Raji (cell line): Measurements from ENCODE around the gene CRY1.

Experiments used
- POLR2A ChIP-seq: IDR thresholded peaks from 2 replicates; pipeline ENCODE4 v1.6.1; 2011; ENCODE audit warnings: low read depth, low read length, control low read depth; ENCODE audit not compliant: insufficient read depth

CRY1 gene

DNA sequence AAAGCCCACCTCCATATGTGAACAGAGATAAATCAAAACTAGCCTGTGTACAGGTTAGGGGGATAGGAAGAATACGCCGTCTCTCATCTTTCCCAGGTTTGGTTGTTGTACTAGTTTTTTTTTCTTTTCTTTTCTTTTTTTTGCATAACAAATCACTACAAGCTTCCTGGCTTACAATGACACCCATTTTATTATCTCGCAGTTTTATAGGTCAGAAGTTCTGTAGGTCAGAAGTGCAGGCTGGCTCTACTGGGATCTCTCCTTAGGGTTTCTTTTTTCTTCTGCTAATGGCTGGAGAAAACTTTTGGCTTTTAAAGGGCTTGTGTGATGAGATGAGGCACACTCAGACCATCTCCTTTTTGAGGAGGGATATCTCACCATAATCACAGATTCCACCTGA is 25.7 kb upstream of the CRY1 start:
- TF ChIP-seq POLR2A: no peak

DNA sequence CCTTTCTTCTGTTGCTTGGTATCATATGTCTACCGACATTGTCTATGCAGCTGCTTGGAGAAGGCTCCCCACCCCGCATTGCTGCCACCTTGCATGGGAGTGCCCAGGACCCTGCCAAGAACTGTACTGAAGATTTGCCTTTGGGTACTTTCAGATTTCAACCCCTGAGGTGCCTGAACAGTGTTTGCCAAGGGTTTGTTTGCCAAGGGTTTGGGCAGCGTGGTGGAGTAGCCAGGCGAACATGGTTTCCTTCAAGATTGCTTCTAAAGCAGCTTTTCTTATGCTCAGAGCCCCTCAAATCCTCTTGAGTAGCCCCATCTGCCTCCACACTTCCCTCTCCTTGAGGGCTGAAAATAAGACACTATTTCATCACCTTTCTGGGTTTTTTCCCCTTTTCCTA is 25.3 kb upstream of the CRY1 start:
- no peak for TF ChIP-seq POLR2A

DNA sequence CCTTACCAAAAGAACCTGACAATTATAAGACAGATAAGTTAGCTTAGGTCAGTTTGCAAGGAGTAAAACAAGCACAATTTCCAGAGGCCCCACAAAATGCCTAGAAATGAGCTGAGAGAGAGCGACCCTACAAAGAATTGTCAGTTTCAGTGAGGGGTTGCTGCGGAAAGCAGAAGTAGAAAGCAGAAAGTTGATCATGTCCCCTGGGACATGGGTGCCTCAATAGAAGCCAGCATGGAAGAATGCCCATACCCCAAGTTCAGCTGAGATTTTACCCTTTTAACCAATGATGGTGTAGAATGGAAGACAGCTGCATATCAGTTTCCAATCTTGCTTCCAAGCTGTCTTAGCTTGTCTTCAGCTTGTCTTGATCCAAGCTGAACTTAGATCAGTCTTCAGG is 21.8 kb upstream of the CRY1 start:
- no peak for TF ChIP-seq POLR2A

DNA sequence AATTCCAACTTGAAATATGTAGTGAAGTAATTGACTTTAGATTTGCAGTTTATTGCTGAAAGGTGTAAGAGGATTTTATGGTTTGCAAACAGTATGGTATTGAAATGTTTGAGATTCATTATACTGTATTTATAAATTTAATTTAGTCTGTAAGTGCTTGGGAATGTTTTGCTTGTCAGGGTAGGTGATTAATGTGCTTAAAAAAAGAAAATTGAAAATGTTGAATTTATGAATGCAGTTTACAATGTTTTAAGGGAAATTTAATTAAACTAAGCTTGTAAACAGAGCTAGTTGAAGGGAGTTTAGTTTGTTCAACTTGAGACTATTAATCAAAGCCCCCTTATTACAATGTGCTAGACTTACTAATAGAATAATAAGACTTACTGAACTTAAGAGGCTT is 18.0 kb upstream of the CRY1 start:
- TF ChIP-seq POLR2A: no peak

DNA sequence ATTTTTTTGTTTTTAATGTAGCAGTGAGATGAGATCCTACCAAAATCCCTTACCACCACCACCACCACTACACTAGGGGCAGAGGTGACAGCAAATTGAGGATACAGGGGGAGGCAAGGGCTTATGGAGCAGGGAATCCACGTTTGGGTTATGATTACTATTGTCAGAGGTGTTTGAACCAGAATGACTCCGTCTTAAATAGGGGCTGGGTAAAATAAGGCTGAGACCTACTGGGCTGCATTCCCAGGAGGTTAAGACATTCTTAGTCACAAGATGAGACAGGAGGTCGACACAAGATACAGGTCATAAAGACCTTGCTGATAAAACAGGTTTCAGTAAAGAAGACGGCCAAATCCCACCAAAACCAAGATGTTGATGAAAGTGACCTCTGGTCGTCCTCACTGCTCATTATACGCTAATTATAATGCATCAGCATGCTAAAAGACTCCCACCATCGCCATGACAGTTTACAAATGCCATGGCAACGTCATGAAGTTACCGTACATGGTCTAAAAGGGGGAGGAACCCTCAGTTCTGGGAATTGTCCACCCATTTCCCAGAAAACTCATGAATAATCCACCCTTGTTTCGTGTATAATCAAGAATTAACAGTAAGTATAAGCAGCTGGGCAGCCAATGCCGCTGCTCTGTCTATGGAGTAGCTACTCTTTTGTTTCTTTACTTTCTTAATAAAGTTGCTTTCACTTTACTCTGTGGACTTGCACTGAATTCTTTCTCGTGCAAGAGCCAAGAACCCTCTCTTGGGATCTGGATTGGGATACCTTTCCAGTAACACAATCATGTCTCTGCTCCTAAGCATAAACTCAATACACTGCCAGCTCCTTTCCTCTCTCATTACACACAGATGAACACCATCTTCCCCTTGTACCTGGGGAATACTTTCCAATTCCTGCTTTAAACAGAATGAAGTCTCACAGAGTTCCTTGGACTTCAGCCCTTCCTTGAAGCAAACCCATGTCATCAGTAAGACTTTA is 16.7 kb upstream of the CRY1 start:
- no peak for TF ChIP-seq POLR2A

DNA sequence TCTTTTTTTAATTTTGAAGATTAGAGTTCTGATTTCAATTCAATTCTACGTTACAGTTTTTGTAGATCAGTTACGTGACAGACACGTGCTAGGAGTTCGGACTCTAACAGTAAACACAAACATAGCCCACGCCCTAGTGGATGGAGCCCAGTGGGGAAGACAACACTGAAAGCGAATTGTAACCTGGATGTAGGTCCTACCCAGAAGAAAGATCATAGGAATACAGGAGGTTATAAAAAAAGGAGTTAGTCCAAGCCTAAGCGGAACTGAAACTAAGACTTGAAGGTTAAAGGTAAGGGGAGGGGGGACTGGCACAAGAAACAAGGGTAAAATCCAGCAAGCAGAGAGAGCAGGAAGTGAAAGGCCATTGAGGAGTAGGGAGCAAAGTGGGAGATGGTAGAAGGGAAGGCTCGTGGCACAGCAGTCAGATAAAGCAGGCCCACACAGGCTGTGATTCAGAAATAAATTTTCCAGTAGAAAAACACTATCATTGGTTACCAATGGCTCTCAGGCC is 15.7 kb upstream of the CRY1 start:
- no peak for TF ChIP-seq POLR2A

DNA sequence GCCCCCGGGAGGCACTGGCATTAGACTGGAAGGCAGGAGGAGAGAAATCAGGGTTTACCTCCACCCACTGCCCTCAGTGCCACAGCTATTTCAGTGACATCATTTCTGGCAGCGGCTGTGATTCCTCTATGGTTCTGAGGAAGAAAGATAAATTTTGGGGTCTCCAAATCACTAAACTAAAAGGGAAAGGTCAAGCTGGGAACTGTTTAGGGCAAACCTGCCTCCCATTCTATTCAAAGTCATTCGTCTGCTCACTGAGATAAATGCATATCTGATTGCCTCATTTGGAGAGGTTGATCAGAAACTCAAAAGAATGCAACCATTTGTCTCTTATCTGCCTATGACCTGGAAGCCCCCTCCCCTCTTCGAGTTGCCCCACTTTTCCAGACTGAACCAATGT is 14.0 kb upstream of the CRY1 start:
- no peak for TF ChIP-seq POLR2A

DNA sequence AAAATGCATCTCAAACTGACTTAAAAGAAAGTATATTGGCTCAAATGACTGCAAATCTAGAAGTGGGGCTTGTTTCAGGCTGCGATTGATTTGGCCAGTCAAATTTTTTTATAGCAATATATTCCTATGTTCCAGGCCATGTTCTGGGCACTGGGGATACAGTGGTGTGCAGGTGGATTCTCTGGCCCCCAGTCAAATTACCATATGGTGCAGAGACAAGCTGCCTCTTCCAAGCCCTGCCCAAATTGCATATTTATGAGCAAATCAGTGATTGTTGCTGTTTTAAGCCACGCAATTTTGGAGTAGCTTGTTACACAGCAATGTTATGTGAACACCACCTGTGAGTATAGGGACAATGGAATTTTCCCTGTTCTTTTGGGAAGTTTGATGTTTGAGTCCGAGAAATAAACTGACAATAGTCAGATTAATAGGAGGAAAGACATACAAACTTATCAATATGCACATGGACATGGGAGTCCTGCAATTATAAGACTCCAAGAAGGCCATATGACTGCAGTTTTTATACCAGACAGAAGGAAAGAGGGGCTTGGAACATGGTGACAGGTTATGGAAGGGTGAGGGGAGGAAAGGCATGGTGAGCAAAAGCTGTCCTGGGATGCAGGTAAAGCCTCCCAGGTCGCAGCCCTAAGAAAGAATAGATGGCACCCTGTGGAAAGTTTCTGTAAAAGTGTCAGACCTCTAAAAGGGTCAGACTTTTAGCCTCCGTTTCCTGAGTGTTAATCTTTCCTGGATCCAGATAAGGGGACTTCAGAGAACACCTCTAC is 13.1 kb upstream of the CRY1 start:
- no peak for TF ChIP-seq POLR2A

DNA sequence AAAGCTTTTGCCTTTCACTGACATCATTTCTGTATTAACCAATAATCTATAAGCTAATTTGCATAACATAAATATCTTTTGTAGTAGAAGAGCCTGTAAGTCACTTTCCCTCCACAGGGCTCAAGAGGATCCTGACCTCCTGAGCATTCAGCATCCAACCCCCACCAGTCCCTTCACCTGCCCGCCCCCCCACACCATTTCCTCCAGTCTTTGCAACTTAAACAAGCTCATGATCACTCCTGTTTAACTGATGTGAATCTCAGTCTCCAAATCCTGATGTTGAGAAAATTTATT is 12.0 kb upstream of the CRY1 start:
- no peak for TF ChIP-seq POLR2A

DNA sequence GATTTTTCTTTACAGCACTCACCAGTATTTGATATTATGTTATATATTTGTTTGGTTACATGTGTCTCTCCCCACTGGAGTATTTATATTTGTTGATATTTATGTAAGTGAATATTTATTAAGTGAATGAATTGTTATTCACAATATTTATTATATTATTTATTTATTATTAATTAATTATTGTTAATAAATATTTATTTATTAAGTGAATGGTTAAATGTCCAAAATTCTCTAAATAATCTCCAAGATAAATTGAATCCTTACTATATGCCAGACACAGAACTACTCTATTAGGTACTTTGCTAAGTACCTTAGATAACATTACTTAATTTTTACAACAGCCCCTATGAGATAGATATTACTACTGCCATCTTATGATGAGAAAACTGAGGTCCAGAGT is 10.2 kb upstream of the CRY1 start:
- TF ChIP-seq POLR2A: no peak

DNA sequence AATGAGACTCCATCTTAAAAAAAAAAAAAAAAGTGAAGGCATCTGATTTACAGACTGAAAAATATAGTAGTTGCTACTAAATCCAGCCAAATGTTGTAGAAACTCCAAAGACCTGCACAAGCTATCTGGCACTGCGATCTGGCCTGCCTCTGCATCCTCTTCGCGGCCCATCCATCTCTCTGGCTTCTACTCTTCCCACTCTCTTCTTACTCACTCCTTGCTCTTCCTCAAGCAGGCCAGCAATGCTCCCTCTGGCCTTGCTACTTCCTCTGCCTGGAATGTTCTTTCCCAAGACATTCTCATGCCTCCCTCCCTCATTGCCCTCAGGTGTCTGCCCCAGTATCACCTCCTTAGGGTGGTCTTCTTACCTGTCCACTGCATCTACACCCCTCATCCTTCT is 9.7 kb upstream of the CRY1 start:
- TF ChIP-seq POLR2A: no peak

DNA sequence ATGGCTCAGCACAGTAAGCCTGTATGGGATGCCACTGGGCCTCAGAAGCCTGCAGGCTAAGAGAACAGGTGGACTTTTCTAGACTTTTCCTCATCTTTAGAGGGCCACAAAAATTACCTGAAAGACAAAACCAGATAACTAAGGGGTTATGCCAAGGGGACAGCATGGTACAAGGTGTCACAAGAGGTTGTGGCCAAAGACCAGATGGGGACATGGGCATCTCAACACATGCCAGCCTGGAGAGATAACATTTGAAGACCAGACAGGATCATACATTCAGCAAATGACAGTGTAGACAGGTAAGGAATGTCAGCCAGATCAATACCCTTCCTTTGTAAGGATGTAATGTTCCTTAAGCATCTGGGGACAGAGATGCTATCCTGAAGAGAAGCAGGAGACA is 8.9 kb upstream of the CRY1 start:
- no peak for TF ChIP-seq POLR2A

DNA sequence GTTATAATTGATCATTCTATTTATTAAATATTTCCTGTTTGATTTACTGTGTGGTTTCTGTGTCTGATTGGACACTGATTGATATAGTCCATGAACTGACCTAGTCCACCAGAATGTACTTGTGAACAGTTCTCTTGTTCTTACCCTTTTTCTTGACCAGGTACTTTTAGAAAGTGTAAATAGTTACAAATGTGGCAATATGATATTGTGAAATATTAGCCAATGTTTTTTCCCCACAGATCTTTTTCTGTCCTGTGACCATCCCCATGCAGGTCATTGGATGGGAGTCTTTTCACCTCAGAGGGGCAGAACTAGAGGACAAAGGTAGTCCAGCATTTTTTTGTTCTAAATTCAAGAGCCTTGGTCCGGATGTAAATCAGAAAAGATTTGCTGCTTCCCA is 8.3 kb upstream of the CRY1 start:
- no peak for TF ChIP-seq POLR2A

DNA sequence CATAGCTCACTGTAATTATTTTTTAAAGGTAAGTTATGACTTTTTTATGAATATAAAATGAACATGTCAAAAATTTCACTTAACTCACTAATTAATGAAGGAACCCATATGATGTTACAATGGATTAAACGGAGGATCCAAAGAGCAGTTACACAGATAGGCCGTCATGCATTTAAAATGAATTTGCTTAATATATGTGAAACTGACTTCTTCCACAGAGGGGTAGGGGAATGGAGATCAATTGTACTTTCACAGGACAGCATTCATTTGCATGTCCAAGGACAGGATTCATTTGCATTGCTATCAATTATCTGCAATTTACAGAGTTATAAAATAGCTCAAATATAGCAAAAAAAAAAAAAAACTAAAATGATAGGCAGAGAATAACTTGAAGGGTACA is 6.6 kb upstream of the CRY1 start:
- TF ChIP-seq POLR2A: no peak

DNA sequence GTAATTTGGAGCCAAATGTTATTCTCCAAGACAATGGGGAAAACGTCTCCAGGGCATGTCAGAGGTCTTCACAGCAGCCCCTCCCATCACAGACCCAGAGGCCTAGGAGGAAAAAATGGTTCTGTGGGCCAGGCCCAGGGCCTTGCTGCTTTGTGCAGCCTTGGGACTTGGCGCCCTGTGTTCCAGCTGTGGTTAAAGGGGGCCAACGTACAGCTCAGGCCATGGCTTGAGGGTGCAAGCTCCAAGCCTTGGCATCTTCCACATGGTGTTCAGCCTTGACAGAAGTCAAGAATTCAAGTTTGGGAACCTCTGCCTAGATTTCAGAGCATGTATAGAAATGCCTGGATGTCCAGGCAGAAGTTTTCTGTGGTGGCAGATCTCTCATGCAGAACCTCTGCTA is 3.2 kb upstream of the CRY1 start:
- TF ChIP-seq POLR2A: no peak

DNA sequence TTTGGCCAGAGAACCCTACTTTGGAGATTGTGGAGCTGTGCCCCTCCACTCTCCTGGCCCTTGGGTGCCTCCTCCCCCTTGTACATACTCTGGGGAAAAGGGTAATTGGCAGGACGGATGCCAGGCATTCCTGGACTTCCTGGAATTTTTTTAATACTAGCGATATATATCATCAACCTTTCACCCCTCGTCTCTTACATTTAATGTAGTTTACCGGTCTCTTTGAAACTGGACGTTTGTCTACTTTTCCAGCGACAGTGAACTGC is 767 bp upstream of the CRY1 start:
- TF ChIP-seq POLR2A: no peak
